ENCODE data around the gene TAB2.

Gene TAB2

DNA sequence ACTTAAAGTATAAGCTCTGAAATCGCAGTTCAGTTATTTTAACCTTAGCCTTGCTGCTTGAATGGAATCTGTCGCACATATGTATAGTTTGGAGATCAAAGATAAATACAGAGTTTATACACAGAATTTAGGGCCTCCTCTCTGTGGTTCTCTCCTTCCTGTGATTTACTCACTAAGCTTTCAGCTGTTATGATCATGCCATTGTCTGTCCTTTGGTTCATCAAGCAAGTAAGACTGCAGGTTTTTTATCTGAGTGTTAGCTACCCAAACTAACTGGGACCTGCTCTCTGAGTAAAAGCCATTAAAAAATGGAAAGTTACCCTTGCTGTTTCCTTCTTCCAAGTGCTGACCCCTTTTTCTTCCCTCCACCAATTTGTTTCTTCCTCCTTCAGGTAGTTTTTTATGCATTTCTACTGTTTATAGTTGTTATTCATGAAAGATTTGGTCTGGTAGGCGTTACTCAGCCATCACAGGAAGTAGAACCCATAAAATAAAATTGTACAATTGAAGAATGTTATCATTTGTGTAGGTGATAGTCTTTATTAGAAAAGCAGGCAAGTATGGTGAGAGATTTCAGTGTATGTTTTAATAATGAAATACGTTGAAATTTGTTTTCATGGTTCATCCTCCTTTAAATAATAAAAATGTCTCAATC lies 48.9 kb downstream of the TAB2 start:
- H3K4me3 ChIP-seq (ENCODE audit: low read depth, low read length): no peak overlapping the region

DNA sequence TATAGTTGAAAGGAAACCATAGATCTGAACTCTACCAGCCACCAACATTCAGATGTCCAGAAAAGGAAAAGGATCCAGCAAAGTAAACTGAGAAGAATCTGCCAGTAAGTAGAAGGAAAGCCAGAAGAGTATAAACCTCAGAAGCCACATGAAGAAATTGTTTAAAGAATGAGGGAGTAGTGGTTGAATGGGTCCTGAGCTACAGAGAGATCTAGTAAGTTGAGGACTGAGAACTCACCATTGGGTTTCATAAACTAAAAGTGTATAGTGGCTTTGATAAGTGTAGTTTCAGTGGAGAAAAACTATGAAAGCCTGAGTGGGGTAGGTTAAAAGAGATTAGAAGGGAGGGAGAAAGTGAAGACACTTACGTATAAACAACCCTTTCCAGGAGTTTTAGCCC lies 50.6 kb downstream of the TAB2 start:
- no peak overlapping the region for H3K4me3 ChIP-seq (ENCODE audit: low read depth, low read length)

DNA sequence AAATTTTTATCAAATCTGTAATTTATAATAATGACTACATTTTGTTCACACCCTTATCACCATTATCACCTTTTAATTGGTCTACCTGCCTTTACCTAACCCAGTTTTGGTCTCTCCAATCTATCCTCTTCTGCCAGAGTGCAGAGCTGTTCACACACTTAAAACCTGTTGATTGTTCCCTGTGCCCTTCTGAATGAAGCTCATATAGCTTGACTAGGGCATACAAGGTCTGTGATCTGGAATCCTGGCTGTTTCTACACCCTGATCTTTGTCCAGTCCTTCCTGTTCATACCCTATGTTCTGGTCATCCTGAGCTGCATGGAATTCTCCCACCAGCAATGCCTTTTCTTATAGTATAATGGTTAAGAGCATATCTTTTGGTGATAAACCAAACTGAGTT lies 53.6 kb downstream of the TAB2 start:
- H3K4me3 ChIP-seq (ENCODE audit: low read depth, low read length): no peak overlapping the region

DNA sequence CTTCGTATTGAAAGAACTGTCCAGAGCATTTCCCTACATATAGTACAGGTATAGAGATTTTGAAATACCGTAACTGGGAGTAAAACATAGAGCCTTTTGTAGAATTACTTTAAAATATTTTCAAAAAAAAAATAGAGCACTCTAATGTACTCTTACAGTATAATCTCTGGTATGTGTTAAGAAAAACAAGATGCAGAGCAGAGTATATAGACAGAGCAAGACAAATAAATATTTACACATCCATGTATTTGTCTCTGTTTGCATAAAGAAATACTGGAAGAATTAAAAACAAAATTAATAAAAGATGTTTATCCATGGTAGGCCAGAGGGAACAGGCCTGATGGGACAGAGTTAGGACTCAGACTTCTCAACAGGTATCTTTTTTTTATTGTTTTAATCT lies 54.5 kb downstream of the TAB2 start:
- H3K4me3 ChIP-seq (ENCODE audit: low read depth, low read length): no peak overlapping the region

DNA sequence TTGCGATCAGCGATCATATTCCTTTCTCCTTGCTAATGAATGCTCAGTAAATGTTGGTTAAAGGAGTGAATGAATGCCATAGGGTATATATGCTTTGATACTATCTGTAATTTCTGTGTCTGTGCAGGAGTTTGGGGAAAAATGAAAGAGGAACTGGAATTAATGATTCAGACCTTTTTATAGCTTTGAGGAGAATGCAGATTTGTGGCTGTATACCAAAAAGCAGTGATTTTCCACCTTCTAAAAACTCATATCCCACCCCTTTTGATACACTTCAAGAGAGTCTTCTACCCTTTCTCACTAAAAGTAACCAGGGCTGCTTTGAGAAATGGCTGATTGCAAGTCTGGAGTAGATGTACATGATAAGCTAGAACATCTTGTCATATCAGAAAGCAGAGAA lies 56.0 kb downstream of the TAB2 start:
- no peak overlapping the region for H3K4me3 ChIP-seq (ENCODE audit: low read depth, low read length)

DNA sequence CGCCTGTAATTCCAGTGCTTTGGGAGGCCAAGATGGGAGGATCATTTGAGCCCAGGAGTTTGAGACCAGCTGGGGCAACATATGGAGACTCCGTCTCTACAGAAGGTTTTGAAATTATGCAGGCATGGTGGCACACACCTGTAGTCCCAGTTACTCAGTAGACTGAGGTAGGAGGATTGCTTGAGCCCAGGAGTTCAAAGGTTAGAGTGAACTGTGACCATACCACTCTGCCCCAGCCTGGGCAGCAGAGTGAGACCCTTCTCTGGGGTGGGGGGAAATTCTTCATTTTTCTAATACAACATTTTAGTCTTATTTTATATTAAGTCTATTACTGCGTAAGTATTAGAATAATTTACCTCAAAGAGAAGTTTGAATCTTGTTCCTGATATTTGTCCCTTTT lies 62.5 kb downstream of the TAB2 start:
- H3K4me3 ChIP-seq (ENCODE audit: low read depth, low read length): no peak overlapping the region

DNA sequence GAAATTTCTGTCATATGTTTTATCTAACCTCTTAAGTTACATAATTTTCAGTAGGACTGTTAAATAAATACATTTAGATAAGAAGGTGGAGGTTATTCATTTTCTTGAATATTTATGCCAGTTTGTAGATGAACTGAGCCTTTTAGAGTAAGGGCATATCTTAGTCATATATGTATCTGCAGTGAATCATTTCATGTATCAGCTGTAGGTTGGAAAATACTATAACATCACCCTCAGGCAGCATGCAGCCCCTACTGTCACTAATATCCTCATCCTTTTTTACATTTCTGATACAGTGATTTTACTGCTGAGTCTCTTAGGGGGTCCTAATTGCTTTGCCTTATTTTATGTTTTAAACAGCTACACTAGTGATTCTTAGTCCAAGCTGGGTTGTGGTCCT lies 63.0 kb downstream of the TAB2 start:
- H3K4me3 ChIP-seq (ENCODE audit: low read depth, low read length): no peak overlapping the region

DNA sequence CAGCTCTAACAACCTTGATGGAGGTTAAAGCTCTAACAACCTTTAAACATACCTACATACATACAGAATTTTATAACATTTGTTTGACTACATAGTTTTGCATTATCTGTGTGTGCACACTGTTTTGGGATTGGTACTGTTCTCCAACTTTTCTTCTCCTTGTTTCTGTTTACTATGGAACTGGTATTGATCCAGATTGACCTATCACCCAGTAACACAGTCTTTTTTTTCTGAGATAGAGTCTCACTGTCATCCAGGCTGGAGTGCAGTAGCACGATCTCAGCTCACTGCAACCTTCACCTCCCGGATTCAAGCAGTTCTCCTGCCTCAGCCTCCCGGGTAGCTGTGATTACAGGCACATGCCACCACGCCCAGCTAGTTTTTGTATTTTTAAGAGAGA lies 65.9 kb downstream of the TAB2 start:
- no peak overlapping the region for H3K4me3 ChIP-seq (ENCODE audit: low read depth, low read length)

DNA sequence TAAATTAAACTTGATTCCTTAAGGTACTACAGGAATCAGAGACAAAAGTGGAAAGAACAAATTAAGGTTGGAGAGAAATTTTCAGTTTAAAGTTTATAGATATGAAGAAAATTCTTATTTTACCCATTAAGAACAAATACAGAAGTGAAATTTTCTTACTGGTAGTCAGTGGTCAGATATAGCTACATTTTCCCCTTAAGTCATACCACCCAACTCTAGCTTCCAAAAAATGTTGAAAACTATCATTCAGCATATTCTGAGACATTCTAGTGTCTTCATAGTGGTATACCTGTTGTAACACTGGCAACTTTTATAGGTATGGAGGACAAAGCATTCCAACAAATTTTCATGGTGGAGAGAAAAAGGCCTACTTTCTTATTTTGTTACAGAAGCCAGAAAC lies 67.0 kb downstream of the TAB2 start:
- H3K4me3 ChIP-seq (ENCODE audit: low read depth, low read length): no peak overlapping the region

DNA sequence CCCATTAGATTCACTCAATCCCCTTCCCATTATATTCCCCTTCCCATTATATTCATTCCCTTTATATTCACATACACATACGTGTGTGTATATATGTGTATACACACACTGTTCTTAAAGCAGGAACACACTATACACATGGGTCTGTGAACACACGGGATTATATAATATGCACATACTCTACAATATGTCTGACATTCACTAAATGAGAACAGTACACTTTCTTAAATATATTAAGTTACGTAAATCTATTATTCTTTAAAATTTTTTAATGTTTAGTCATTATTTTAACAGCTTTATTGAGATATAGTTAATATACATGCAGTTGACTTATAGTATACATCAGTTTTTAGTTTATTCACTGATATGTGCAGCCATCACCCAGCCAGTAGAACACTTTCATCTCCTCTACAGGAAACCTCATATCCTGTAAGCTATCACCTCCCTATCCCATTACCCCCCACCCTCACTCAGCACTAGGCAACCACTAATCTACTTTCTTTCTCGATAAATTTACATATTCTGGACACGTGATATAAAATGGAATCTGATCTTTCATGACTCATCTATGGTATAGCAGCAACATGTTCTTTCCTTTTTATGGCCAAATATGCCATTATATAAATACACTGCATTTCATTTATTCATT lies 68.6 kb downstream of the TAB2 start:
- H3K4me3 ChIP-seq (ENCODE audit: low read depth, low read length): no peak overlapping the region

DNA sequence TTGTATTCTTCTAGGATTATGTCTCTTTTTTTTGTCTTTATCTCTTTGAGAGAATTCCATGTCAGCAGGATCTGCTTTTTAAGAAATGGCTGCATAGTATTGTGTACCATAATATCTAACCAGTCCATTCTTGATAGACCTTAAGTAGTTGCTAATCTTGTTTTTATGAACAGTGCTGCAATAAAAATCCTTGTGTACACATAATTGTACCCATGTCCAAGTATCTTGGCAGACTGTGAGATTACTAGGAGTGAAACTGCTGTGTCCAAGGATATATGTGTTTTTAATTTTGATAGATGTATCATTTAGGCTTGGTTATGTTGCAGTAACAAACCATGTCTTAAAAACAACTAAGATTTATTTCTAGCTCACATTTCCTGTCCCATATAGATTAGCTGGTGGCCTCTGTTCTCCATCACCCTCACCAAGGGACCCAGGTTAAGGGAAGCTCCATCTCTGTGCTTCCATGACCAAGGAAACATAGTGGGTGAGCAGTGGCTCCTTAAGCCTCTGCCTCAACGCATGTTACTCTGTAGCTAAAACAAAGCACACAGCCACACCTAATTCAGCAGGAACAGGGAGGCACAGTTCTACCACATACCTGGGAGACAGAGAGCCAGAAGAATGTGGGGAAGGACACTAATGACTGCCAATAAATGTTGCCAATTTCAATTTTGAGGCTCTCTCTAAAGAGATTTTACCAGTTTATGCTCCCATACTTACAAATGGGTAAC lies 70.4 kb downstream of the TAB2 start:
- no peak overlapping the region for H3K4me3 ChIP-seq (ENCODE audit: low read depth, low read length)

DNA sequence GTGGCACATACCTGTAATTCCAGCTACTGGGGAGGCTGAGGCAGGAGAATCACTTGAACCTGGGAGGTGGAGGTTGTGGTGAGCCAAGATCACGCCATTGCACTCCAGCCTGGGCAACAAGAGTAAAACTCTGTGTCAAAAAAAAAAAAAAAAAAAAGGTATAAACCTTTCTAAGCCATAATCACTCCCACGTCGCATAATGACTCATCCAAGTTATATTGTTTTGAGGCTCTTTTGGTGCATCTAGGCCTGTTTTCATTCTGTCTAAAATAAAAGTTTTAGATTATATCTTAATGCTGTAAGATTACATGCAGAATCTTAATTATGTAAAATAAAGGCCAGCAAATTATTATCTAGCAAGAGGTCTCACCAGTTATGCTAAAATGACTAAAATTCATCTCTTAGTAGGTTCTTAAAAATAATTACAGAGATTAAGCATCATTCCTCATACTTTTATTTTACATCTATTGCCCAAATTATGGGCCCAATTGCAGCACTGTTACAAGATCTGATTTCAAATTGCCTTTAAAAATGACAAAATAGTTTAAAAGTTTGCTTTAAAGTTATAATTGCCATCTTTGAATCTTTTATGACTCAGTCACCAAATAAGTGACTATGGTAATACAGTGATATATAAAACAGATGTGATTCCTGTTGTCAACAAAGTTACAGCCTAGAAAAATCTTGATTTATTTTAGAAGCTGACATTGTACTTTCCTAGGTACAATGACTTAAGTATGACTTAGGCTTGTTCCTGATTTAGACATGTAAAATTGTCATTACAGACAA lies 72.2 kb downstream of the TAB2 start:
- H3K4me3 ChIP-seq (ENCODE audit: low read depth, low read length): no peak overlapping the region

DNA sequence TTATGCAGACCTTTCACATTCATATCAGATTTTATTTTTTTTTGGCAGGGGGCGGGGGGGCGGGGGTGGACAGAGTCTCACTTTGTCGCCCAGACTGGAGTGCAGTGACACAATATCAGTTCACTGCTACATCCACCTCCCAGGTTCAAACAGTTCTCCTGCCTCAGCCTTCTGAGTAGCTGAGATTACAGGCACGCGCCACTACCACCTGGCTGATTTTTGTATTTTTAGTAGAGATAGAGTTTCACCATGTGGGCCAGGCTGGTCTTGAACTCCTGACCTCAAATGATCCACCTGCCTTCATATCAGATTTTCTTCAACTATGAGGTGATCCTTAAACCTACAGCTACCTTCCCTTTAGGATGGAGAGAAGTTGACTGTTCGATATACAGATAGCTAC lies 74.6 kb downstream of the TAB2 start:
- H3K4me3 ChIP-seq (ENCODE audit: low read depth, low read length): no peak overlapping the region

DNA sequence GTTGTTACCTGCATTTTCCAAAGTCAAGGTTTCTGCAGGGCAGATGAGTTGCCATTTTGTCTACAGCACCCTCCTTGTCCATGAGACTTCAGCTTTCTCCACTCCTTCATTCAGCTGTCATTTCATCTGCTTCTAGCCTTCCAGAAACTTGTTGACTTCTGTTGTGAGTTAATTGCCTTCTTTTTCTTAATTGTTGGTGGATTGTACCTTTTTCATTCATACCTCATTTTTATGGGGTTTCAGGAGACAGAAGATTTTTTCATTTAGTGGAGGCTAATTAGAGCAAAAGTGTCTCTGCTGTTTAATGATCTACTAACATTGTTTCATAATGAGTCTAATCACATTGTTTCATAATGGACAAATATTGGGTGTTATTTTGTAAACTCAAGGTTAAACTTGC lies 75.0 kb downstream of the TAB2 start:
- no peak overlapping the region for H3K4me3 ChIP-seq (ENCODE audit: low read depth, low read length)

DNA sequence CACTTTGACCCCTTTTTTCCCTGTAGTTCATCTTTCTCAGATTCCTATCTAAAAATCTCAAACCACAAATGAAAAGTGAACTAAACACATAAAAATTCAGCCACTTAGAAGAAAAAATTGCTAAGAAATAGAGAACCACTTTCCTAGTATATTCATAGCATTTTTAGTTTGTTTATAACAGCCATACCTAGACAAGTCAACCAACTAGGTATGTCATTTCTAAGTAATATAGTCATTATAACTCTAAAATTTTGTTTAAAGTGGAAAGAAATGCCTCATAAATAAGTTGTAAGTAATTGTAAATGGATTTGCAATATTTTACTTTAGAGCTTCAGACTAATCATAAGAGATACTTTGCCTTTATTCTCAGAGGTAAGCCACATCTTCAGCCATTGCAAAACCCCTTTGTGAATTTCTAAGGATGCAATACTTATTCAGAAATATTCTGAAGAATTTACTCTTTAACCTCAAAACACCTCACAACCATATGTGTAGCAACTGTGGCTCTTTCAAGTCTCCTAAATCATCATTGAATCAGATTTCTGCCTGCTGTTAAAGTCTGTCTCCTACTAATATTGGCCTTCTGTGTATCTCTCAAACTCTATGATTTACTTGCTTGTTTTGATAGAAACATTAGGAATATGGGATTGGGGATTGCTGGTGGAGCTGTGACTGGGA lies 75.6 kb downstream of the TAB2 start:
- H3K4me3 ChIP-seq (ENCODE audit: low read depth, low read length): no peak overlapping the region

DNA sequence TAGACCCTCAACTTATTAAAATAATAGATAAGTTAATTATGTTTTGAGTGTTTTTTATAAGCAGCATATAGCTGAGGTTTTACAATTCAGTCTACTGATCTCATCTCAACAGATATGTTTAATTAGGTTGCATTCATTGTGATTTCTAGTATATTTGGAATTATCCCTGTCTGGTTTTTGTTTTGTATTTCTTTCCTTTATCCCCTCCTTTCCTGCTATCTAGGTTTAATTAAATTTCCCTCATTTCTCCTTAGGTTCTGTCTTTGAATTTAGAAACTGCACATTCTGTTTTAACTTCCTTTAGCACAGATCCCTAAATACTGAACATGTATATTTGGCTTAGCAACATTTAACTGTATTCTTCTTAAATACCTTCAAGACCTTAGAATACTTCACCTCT lies 77.7 kb downstream of the TAB2 start:
- no peak overlapping the region for H3K4me3 ChIP-seq (ENCODE audit: low read depth, low read length)

DNA sequence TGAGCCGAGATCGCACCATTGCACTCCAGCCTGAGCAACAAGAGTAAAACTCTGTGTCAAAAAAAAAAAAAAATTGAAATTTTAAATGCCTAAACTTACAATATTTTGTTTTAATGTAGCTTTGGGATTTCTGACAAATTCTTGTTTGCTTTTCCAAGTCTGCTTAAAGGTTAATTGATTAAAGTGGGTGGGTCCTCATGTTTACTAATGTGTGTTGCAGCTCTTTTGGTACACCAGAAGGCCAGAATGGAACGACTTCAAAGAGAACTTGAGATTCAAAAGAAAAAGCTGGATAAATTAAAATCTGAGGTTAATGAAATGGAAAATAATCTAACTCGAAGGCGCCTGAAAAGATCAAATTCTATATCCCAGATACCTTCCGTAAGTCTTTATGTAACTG lies 79.9 kb downstream of the TAB2 start:
- H3K4me3 ChIP-seq (ENCODE audit: low read depth, low read length): no peak overlapping the region

DNA sequence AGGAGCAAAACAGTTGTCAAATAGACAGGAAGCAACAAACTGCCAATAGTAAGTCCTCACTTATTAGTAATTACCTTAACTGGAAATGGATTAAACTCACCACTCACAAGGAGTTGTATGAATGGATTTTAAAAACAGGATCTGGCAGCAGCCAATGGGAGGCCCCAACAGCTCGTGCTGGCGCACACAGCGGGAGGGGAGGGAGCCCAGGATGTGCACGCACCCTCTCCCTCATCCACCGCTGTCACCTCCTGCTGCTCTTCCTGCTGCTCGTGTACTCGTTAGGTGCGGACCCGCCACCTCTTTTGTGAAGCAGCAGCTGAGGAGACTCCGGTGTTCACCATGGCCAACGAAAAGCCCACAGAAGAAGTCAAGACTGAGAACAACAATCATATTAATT lies 82.5 kb downstream of the TAB2 start, which contains the start of gene SUMO4:
Gene SUMO4, plus strand, starts transcription at position 213 of the 400 bp plus-strand sequence. Its CDS starts 130 bp downstream, at position 343.
- no peak within 1 kb of the TSS for H3K4me3 ChIP-seq (ENCODE audit: low read depth, low read length)

DNA sequence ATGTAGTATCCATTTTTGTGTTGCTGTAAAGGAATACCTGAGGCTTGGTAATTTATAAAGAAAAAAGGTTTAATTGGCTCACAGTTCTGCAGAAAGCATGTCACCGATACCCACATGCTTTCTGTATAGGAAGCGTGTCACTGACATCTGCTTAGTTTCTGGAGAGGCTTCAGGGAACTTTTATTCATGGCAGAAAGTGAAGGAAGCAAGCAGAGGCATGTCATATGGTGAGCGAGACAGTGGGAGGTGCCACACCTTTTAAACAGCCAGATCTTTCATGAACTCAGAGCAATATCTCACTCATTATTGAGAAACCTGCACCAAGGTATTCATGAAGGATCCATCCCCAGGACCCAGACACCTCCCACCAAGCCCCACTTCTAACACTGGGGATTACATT lies 86.0 kb downstream of the TAB2 start:
- no peak overlapping the region for H3K4me3 ChIP-seq (ENCODE audit: low read depth, low read length)

DNA sequence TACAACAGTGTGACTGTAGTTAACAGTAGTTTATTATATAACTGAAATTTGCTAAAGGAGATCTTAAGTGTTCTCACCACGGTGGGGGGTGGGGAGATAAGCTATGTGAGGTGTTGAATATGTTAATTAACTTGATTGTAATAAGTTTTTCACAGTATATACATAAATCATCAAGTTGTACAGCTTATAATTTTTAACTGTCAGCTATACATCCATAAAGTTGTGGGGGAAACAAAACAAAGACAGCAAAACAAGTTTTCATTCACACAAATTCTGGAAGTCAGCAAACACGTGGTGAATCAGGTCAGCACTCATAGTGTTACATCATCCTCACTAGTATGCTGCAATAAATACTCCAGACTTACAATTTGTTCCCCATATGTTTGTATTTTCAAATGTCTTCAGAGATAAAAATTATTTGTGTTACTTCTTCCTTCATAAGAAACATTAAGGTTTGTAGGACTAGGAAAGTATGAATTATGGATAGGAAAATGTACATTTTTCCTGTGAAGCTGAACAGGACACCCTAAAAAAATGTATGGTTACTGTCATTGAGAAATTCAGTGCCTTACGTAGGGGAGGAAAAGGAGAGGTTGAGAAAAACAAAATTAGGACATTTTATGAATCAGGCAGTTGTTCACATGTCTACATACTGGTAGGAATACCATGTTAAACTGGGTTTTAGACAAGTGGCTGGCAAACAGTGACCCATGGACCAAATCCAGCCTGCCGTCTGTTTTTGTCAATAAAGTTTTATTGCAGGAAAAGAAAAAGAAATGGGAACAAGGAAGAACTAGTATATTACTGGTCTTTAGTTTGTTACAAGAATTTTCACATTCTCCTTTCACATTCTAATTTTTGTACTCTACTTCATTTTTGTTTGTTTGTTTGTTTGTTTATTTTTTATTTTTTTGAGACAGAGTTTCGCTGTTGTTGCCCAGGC lies 88.6 kb downstream of the TAB2 start:
- H3K4me3 ChIP-seq (ENCODE audit: low read depth, low read length): no peak overlapping the region

Data from iPS-11a (cell line).